GM15510 (cell line): ENCODE measurements around the gene CNOT6.

ENCODE experiments used
- POLR2A ChIP-seq: IDR thresholded peaks from 3 replicates; pipeline ENCODE4 v1.6.1; 2011; ENCODE audit warnings: borderline replicate concordance; ENCODE audit not compliant: insufficient read length; ENCODE audit errors: extremely low read depth

CNOT6 gene

GRCh38 chr5:180515294-180515693 is 21.1 kb downstream of the CNOT6 start:
- TF ChIP-seq POLR2A = no peak

DNA sequence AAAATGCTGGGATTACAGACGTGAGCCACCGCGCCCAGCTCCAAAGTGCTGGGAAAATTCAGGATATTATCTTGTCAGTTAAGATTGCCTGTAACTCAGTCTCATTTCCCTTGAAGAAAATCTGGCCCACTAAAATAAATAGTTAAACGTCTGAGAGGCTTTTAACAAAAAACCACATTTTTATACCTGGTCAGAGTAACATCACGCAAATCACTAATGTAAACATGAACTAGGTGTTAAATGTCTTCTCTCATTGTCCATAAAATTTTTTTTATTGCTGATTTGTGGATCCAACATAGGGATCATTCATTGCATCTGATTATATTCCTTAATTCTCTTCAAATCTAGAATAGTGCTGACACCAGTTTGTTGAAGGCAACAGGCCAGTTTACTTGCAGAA is 22.3 kb downstream of the CNOT6 start:
- no peak for TF ChIP-seq POLR2A

GRCh38 chr5:180519098-180519497 is 24.9 kb downstream of the CNOT6 start:
- TF ChIP-seq POLR2A = no peak

DNA sequence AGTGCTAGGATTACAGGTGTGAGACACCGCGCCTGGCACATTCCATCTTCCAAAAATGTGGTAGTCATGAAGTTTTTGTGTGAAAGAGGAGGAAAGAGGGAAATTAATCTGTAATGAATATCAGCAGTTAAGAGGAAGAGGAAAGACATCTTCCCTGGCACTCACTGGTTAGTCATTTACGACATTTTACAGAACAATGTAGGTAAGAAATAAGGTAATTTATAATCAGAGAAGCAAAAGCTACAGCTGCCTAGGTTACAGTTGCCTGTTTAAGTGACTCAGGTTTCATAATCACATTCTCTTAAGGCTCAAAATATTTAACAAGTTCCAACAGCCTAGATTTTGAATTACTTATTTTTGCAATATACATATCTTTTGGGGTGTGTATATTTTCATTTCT is 26.9 kb downstream of the CNOT6 start:
- no peak for TF ChIP-seq POLR2A

DNA sequence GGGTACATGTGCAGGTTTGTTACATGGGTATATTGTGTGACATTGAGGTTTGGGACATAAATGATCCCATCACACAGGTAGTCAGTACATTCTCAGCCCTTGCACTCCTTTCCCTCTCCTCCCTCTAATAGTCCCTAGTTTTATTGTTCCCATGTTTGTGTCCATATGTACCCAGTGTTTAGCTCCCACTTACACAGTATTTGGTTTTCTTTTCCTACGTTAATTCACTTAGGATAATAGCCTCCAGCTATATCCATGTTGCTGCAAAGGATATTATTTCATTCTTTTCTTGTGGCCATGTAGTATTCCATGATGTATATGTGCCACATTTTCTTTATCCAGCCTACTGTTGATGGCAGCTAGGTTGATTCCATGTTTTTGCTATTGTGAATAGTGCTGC is 27.4 kb downstream of the CNOT6 start:
- no peak for TF ChIP-seq POLR2A

GRCh38 chr5:180522330-180522729 is 28.2 kb downstream of the CNOT6 start:
- no peak for TF ChIP-seq POLR2A

DNA sequence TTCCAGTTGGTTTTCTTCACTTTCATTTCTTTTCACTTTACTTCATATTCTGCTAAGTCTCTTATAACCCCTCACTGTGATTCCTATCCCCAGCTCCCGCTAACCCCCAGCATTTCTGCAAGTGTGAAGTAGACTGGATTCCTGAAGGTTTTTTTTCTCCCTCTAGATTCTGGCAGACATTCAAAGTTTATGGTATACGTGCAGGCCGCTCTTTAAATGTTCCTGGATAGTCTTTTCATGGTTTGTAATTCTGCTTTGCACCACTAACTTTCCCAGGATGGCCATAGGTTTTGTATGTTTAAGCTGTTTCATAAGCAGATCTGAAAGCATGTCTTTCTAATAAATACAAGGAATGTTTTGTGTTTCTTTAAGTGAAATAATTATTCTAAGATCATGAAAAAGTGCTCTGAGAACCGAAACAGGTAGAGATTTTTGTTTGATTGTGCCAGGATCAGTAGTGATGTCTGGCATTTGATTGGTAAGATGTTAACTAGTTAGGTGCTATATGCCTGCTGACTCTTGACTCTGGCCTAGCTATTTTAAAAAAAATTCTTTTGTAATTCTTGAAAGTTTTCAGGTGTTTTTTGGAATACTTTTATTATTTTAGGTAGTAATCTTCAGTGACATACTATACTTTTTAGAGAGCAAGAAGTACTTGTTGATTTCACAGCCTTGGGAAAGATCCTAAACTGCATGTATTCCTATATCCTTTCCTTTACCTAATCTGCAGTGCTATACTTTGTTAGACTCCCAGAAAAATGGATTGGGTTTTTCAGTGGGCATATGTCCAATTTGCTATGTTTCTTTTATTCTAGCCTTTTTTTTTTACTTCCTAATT is 29.7 kb downstream of the CNOT6 start:
- no peak for TF ChIP-seq POLR2A

- no peak for TF ChIP-seq POLR2A
These were observed 31.2 kb downstream of the CNOT6 start for GRCh38 chr5:180525399-180525798.

GRCh38 chr5:180526269-180526668 is 32.1 kb downstream of the CNOT6 start:
- no peak for TF ChIP-seq POLR2A

GRCh38 chr5:180527659-180528058 is 33.5 kb downstream of the CNOT6 start:
- TF ChIP-seq POLR2A = no peak

GRCh38 chr5:180532268-180532667 is 38.1 kb downstream of the CNOT6 start:
- no peak for TF ChIP-seq POLR2A

GRCh38 chr5:180533845-180534244 is 39.7 kb downstream of the CNOT6 start:
- no peak for TF ChIP-seq POLR2A

GRCh38 chr5:180535573-180535972 is 41.4 kb downstream of the CNOT6 start:
- TF ChIP-seq POLR2A = no peak

DNA sequence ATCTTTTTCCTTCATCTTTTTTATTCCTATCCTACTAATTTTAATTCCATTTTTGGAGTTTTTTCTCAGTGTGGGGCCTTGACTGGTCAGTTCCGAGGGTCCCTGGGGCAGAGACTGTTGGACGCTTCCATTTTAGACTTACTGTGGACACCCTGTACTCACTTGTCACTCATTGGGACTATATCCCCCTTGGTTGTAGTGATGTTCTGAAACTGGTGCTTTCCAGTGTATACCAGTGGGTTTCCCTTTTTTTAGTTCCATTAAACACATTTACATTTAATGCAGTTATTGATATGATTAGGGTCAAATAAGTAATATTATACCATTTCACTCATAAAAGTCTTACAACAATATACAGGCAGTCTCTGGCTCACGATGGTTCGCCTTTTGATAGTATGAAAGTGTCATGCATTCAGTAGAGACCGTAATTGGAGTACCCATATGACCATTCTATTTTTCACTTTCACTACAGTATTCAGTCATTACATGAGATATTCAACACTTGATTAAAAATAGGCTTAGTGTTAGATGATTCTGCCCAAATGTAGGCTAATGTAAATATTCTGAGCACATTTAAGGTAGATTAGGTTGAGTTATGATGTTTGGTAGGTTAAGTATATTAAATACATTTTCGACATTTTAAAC is 46.0 kb downstream of the CNOT6 start:
- no peak for TF ChIP-seq POLR2A

- no peak for TF ChIP-seq POLR2A
These were observed 47.5 kb downstream of the CNOT6 start for GRCh38 chr5:180541710-180542109.

DNA sequence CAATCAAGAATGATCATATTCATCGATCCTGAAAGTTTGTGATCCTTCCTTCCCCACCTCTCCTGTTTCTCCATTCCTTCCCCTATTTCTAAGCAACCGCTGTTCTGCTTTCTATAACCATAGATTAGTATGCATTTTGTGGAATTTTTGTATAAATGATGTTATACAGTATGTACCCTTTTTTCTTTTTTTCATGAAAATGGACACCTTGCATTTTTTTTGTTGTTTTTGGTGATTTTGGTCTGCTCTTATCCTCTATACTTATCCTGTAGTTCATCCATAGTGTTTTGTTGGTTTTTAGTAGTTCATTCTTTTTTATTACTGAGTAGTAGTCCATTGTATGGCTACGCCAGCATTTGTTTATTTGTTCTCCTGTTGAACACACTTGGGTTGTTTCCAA is 51.1 kb downstream of the CNOT6 start:
- TF ChIP-seq POLR2A = no peak
